Inflammatory macrophage treated with lipopolysaccharide for 1 hour (primary cell): Measurements from ENCODE around the gene SEBOX.

Experiments used
- DNase-seq, 2 donors: peaks; one replicate each; pipeline ENCODE4 v3.0.0-alpha.2; 2020 to 2022

Gene SEBOX

DNA sequence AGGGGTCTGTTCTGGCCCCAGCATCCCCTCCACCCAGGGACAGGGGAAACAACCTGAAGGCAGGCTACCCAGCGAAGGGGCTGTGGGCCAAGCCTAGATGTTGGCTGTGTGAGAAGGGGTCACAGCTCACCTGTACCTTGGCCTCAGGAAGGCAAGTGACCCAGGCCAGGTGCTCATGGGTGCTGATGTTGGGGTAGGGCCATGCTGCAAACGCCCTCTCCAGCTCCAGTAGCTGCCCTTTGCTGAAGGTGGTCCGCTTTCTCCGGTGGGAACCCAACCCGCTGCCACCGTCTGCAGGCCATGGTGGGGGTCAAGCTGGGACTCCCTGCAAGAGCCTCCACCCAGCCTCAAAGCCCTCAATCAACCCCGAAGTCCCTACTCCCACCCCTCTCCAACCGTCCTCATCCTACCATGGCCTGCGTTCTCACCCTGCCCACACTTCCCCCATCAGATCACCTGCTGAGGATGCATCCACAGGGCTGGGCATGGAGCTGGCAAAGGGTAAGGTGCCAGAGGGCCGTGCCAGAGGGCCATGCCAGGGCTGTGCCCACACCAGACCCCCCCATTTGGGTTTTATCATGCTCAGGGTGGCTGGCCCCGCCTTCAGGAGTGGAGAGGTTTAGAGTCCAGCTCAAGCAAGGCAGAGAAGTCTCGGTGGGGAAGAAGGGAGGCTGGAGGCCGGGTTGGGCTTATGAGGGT is at the start of gene SEBOX:
TSS of gene SEBOX (minus strand) at position 535 of the 699 bp plus-strand sequence. CDS start at position 487, 48 bp downstream.
- DNase-seq = no peak

GRCh38 chr17:28413804-28414203 is 48.8 kb upstream of the SEBOX start:
- DNase-seq = no peak

DNA sequence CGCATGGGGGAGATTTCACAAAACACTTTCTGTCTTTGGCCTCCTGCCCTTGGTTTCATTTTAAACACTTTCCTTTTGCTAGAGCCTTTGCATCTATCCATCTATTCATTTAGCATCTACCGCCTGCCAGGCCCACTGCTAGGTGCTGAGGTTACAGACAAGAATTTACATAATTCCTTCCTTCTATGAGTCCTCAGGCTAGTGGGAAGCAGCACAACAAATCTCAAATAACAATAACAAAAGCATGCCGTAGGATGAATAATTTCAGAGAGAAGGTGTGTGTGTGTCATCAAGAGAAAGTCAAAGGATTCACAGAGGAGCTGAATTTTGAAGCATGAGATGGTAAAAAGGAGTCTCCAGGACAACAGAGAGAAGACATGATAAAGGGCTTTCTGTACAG is 47.1 kb upstream of the SEBOX start:
- no peak for DNase-seq

- no peak for DNase-seq
Observed at GRCh38 chr17:28407974-28408306, 42.9 kb upstream of the SEBOX start.

GRCh38 chr17:28407130-28407973 is 42.4 kb upstream of the SEBOX start:
- no peak for DNase-seq

GRCh38 chr17:28406473-28406814 is 41.4 kb upstream of the SEBOX start:
- DNase-seq = no peak

- peak in 1 of 2 donors; percentile 18 for DNase-seq
Observed at GRCh38 chr17:28405632-28406472, 40.9 kb upstream of the SEBOX start, which contains the start of gene SLC46A1. SLC46A1 (minus strand) TSS chr17:28406212; CDS start chr17:28406114, 98 bp downstream.

DNA sequence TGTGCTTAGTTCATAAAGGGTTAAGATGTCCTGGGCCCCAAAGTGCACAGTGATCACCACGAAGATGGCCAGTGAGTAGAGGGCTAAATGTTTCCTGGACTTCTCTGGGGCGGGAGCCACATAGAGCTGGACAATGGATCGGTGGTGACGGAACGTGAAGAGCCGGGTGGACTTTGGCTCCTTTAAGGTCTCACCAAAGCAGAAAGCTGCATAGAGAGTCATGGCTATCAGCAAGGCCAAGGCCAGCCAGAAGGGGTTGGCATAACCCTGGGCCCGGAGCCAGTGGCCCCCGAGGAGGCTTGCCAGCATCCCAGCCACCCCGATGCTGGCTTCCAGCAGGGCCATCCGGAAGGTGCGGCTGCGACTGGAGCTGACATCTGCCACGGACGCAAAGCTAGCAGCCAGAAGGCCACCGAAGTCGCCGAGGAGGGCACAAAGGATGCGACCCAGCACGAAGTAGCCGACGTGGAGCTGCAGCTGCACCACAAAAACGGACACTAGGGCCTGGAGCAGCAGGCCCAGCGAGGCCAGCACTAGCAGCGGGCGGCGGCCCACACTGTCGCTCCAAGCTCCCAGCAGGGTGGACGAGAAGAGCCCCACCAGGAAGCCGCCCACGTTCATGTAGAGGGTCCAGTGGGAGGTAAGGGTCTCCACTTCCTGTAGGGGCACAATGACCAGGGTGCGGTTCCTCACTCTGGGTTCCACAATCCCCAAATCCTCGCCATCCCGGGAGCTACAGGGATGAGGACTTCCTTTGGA is 40.0 kb upstream of the SEBOX start:
- DNase-seq = no peak

- DNase-seq = no peak
Observed at GRCh38 chr17:28404461-28404811, 39.4 kb upstream of the SEBOX start.

DNA sequence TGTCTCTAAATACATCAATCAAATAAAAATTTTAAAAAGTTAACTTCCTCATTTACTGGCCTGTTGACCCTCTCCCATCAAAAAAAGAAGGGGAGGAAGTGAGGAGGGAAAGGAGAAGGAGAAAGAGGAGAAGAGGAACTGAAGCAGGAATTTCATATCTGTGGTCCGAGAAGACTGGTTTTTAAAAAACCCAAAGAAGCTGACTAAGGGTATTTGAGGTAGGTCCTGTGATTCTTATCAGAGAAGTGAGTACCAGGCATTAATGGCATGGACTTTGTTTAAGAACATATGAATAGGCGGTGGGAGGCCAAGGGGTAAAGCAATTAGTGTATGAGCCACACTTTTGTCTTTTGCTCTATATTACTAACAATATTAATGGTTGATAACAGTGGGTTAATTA is 39.0 kb upstream of the SEBOX start:
- peak in 1 of 2 donors; percentile 18 for DNase-seq

DNA sequence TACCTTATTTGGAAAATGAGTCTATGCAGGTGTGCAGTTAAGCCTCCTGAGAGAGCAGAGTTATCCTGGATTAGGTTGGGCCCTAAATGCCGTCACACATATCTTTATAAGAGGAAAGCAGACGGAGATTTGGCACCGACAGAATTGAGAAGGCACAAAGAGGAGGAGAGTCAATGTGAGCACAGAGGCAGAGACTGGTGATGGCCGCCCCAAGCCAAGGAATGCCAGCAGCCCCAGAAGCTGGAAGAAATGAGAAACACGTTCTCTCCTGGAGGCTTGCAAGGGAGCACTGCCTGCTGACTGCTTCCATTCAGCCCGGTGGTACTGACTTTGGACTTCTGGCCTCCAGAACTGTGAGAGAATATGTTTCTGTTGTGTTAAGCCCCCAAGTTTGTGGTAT is 37.8 kb upstream of the SEBOX start:
- DNase-seq = no peak

DNA sequence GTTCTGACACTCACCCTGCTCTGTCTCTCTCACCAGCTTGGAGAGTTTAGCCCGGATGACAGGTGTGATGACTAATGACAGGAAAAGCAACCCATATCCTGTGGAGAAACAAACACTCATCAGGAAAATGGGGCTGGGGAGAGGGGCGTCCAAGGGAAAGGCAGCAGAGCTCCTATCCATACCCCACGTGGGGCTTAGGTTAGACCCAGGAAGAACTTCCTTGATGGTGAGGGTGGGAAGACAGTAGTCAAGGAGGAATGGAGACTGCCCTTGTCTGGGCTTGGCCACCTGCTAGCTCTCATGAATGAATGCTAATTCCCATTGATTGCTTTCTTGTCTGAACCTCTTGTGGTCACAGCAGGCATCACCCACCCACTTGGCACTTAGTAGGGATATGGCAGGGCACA is 37.2 kb upstream of the SEBOX start:
- no peak for DNase-seq

DNA sequence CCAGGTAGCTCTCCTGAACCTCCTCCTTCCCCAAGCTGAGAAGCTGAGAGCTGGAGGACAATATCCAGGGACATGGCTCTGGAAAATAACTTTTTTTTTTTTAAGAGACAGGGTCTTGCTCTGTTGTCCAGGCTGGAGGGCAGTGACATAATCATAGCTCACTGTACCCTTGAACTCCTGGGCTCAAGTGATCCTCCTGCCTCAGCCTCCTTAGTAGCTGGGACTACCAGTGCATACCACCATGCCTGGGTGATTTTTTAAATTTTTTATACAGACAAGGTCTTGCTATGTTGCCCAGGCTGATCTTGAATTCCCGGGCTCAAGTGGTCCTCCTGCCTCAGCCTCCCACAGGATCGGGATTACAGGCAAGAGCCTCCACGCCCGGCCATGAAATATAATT is 34.8 kb upstream of the SEBOX start:
- no peak for DNase-seq

GRCh38 chr17:28398280-28398981 is 33.4 kb upstream of the SEBOX start:
- DNase-seq = no peak

DNA sequence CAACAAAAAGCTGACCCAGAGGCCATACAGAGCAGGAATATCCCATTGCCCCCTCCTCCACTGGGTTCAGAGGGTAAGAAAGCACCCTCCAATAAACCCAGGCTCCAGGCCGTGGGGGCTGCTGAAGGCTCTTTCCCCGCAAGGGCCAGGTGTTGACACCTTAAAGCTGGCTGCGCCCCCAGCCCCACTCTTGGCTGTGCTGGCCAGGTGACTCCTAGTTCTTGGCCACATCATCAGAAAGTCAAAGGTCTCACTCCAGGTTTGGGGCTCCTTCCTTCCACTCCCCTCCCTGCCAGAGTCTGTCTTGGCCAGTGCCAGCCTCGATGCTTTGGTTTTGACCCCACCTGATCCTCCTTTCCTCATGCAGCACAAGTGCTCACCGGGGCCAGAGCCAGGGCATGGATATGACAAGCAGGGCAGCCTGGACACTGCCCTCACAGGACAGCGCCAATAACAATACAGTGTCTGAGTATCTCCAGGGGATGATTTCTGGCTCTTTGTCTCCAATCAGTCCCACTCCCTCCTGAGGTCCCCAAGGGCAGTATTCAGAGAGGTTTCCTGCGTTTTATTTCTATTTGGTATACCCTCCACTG is 32.8 kb upstream of the SEBOX start:
- no peak for DNase-seq

DNA sequence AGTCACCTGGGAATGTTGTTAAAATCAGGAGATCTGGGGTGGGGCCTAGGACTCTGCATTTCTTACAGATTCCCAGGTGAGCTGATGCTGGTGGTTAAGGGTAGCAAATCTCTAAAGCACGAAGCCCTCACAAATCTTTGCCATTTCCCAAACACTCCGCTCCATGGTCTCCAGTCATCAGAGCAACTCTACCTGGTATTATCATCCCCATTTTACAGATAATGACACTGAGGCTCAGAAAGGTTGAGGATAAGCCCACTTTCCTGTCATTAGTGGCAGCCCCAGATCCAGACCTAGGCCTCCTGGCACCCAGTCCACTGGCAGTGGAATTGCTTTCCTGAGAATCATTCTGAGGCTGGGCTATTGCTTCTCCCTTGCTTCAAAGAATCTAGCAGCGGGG is 32.3 kb upstream of the SEBOX start:
- no peak for DNase-seq

- DNase-seq = no peak
Observed at GRCh38 chr17:28396635-28397239, 31.7 kb upstream of the SEBOX start.

DNA sequence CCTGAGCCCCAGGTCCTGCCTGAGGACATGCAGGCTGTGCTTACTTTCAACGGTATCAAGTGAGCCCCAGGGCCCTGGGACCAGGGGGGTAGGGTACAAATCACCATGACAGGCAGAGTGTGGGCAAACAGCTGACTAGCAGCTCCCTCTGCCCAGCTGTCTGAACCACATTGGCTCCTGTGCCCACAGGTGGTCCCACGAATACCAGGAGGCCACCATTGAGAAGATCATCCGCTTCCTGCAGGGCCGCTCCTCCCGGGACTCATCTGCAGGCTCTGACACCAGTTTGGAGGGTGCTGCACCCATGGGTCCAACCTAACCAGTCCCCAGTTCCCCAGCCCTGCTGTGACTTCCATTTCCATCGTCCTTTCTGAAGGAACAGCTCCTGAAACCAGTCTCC is 31.0 kb upstream of the SEBOX start:
- DNase-seq = no peak

DNA sequence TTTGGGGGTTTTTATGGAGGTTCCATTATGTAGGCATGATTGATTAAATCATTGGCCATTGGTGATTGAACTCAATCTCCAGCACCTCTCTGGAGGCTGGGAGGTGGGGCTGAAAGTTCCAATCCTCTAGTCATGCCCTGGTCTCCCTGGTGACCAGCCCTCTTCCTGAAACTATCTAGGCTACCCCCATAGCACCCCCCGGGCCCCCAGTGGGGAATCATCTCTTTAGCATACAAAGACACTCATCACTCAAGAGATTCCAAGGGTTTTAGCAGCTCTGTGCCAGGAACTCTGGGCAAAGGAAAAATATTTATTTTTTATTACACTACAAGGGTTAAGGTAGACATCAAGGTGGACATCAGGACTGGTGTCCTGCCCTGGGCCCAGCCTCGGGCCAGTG is 30.4 kb upstream of the SEBOX start:
- no peak for DNase-seq

DNA sequence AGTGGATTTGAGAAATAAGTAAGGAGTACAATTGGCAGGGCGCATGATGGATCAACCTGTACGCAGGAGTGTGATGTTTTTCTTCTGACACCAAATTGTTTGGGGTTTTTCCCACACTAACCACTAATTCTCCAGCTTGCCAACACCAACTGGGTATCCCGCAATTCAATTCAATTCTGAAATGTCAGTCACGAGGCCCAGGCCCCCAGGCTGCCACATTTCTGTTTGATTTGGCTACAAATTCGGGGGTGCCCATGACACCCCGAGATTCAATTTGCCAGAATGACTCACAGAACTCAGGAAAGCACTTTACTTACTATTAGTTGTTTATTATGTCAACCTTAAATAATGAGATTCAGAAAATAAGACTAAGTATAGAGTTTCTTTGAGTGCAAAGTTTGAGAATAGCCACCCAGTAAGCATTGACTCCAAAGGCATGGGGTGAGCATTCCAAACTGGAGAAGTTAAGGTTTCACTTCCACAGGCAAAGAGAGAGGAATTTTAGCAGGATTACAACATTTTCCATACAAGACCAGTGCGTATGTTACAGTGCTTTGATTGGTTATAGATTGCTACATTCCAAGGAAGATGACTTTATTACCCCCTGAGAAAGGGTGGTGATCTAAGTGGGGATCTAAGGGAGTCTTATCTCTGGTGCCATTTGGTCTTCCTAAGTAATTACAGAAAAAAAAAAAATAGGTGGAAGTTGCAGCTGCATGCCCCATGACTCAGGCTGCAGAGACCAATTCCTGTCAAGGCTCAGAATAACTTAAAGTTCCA is 29.5 kb upstream of the SEBOX start:
- DNase-seq = no peak

- no peak for DNase-seq
Observed at GRCh38 chr17:28392491-28392890, 27.5 kb upstream of the SEBOX start.
